T-helper 17 cell (primary cell): Measurements from ENCODE around the gene SPDYE17. TPM values are rescaled to one million over a fixed set of nuclear protein-coding genes. Genes with fewer than 3 reads are reported as not detected.
A peak's percentile ranks its signal among the peaks of the same experiment; 100 is the strongest.
"Not testable (repeated sequence)": the region's sequence is repeated elsewhere in the genome, so short reads cannot be mapped to it uniquely, and the experiment has no call there.

ENCODE experiments used
- ATAC-seq: fragments of 150-1000 bp; cut with Tn5 transposase; 2 replicates; pipeline ENCODE4 v1.10.0; 2021; ENCODE audit warnings: mild to moderate bottlenecking, moderate library complexity
- DNase-seq, 3 donors: peaks; one replicate each; pipeline versions ENCODE4 v3.0.0 to v3.0.0-alpha.2; 2020 to 2021
- H3K9me3 ChIP-seq: one replicate; pipeline ENCODE4 v1.7.0; 2013; ENCODE audit warnings: low read length, mild to moderate bottlenecking; ENCODE audit not compliant: control insufficient read depth, poor library complexity, severe bottlenecking
- H3K27ac Mint-ChIP-seq: one replicate; pipeline ENCODE4 v1.8.0; 2022; ENCODE audit warnings: mild to moderate bottlenecking, moderate library complexity, mixed read lengths
- H3K27me3 Mint-ChIP-seq: one replicate; pipeline ENCODE4 v1.8.0; 2022; ENCODE audit warnings: mixed read lengths
- H3K36me3 Mint-ChIP-seq: one replicate; pipeline ENCODE4 v1.8.0; 2022; ENCODE audit warnings: low read depth, mixed read lengths
- H3K4me1 Mint-ChIP-seq: one replicate; pipeline ENCODE4 v1.8.0; 2022; ENCODE audit warnings: mild to moderate bottlenecking, mixed read lengths
- H3K4me3 Mint-ChIP-seq: one replicate; pipeline ENCODE4 v1.8.0; 2022; ENCODE audit warnings: mild to moderate bottlenecking, moderate library complexity, mixed read lengths
- total RNA-seq, 4 donors: library from RNA in 2 of 4; stranded (reverse) in 2 of 4; gene quantifications; one replicate each; pipeline ENCODE4 v1.2.3 and lab custom pipeline; 2022 to 2026

The SPDYE17 gene
- total RNA-seq, 2 donors from 2014 or later: not detected

DNA sequence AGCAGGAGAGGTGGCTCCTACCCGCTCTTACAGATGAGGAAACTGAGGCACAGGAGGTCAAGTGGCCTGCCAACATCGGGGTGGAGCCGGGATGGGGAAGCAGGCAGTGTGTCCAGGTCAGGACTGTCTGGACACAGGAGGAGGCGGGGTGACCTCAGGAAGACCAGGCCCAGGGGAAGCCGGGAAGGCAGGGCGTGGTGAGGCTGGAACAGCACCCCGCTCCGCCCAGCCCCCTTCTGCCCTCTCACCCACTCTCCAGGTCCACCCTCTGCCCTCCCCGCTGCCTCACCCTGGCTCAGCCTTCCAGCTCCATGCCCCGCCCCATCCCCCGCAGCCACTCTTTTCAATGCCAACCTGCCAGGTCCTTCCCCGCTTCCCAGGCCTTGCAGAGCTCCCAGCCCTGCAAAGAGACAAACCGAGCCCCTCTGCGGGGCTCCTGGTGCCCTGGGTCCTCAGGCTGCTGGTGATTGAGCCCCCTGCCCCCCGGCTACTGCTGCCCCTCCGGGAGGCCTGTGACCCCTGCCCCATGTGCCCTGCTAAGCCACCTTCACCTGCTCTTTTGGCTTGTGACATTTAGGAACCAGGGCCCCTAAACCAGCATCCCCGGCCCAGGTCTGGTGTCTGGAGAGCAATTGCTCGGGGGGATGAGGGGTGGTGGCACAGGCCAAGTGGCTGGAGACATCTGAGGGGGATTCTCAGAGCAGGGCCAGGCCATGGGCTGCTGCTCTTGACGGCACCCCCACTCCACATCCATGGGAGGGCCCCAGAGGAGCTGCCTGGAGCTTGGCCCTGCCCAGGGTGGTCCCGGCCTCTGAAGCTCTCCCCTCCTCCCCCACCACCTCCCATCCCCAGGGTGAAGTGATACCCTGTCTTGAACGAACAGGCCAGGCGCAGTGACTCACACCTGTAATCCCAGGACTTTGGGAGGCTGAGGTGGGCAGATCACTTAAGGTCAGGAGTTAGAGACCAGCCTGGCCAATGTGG, 25.7 kb downstream of the SPDYE17 start:
- not testable (repeated sequence) for H3K9me3 ChIP-seq, H3K4me3 Mint-ChIP-seq, ATAC-seq, H3K27ac Mint-ChIP-seq, H3K4me1 Mint-ChIP-seq, DNase-seq, H3K36me3 Mint-ChIP-seq, H3K27me3 Mint-ChIP-seq

DNA sequence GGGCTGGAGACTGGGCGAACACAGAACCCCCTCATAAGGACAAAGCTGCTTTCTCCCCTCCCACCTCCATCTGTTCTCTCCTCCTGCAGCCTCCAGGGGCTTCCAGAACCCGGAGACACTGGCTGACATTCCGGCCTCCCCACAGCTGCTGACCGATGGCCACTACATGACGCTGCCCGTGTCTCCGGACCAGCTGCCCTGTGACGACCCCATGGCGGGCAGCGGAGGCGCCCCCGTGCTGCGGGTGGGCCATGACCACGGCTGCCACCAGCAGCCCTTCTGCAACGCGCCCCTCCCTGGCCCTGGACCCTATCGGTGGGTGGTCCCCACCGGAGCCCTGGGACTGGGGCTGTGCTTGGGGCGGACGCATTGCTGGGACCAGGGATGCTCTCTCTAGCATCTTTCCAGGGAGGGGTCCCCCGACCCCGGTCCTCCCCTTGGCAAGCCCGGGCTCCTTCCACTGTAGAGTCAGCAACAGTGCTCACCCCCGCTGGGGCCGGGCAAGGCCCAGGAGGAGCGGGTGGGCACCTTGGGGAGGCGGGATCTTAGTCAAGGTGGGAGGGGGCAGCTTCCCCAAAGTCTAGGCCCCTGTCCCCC, 26.6 kb downstream of the SPDYE17 start:
- H3K9me3 ChIP-seq, H3K4me3 Mint-ChIP-seq, ATAC-seq, H3K27me3 Mint-ChIP-seq, H3K36me3 Mint-ChIP-seq, H3K27ac Mint-ChIP-seq, H3K4me1 Mint-ChIP-seq, DNase-seq: not testable (repeated sequence)

DNA sequence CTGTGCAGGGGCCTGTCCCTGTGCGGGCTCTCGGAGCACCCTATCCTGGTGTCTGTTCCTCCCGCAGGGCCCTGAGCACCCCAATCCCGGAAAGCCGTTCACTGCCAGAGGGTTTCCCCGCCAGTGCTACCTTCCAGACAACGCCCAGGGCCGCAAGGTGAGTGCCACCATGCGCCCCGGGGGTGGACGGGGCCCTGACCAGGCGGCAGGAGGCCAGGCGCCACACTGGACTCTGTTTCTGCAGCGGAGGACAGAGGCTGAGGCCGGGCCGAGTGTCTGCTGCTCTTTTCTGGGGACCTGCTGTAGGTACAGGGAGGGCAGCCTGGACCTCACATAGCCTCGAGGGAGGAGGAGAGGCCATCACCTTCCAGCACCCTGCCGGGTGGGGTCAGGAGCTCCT, 28.0 kb downstream of the SPDYE17 start:
- H3K36me3 Mint-ChIP-seq, H3K4me1 Mint-ChIP-seq, DNase-seq, H3K9me3 ChIP-seq, H3K4me3 Mint-ChIP-seq, H3K27ac Mint-ChIP-seq, ATAC-seq, H3K27me3 Mint-ChIP-seq: not testable (repeated sequence)

DNA sequence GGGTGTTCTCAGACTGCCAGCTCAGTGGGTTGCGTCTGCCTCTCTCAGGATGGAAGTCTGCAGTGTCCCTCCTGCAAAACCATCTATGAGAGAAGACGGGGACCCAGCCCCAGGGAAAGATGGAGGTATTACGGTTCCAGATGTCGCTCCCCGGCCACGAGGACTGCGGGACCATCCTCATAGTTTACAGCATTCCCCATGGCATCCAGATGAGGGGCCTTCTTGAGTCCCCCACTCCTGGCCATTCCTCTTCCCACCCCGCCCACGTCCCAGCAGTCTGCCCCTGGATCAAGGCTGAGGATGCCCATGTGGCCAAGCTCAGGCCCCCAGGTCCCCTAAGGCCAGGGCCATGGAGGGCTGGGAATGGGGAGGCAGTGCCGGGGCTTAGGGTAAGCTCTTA, 28.9 kb downstream of the SPDYE17 start:
- H3K4me3 Mint-ChIP-seq, H3K4me1 Mint-ChIP-seq, DNase-seq, H3K9me3 ChIP-seq, ATAC-seq, H3K27ac Mint-ChIP-seq, H3K36me3 Mint-ChIP-seq, H3K27me3 Mint-ChIP-seq: not testable (repeated sequence)

DNA sequence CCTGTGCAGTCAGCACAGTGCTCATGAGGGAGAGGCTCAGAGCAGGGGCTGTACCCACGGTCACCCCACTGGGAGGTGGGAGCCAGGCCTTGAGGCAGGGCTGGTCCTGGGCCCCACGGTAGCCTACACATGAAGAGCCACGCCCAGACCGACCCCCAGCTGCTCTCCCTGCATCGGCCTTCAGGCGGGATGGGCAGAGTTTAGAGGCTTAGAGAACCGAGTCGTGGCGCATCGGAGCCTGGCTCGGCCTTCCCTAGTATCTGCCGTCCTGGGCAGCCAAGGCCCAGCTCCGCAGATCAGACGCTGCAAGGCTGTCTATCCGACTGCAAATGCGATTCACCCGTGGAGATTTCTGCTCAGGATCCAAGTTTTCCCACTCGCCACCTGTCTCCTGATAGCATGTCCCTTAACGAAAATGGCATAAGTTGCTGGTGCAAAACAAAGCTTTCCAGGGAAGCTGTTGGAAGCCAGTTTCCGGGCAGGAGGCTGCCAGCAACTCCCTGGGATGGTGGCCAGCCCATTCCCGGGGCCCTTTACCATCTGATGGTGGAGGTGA, 29.4 kb downstream of the SPDYE17 start:
- H3K27ac Mint-ChIP-seq, H3K36me3 Mint-ChIP-seq, ATAC-seq, H3K4me1 Mint-ChIP-seq, H3K4me3 Mint-ChIP-seq, H3K9me3 ChIP-seq, DNase-seq, H3K27me3 Mint-ChIP-seq: not testable (repeated sequence)

DNA sequence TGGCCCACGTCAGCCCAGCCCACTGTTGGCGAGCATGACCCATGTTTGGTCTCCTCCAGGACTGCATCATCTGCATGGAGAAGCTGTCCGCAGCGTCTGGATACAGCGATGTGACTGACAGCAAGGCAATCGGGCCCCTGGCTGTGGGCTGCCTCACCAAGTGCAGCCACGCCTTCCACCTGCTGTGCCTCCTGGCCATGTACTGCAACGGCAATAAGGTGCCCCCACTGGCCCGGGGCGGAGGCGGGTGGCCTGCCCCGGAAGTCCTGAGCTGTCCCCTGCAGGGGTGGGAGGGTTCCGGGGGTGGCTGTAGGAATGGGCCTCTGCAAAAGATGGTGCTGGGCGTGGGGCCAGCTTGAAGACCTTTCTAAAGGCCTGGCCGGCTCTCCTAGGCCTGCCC, 30.1 kb downstream of the SPDYE17 start:
- H3K4me1 Mint-ChIP-seq, H3K9me3 ChIP-seq, H3K27me3 Mint-ChIP-seq, H3K27ac Mint-ChIP-seq, H3K36me3 Mint-ChIP-seq, DNase-seq, ATAC-seq, H3K4me3 Mint-ChIP-seq: not testable (repeated sequence)

DNA sequence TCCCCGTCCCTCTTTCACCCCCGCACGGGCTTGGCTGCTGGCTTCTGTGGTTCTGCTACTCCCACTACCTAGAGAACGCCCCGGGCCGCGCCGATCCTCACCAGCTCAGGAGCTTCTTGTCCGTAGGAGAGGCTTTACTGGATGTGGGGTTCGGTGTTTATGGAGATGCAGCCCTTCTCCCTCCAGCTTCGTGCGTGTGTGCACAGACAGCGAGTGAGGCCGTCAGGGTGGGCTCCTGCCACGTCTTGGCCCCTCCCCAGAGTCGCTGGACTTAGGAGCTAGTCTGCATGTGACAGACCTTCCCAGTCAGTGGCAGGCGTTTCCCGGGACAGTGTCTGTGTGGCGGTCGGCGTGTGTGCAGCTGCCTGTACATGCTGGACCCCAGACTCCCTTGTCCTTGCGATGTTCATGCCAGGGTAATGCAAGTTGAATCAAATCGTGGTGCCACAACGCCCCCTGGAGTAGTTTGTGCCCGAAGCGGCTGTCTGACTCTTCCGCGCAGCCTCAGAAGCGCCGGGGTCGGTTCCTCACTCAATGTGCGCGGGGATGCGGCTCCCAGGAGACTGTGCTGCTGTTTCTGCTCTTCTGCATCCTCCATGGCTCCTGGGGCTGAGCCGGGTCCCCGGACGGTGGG, 32.6 kb downstream of the SPDYE17 start:
- not testable (repeated sequence) for H3K27me3 Mint-ChIP-seq, H3K27ac Mint-ChIP-seq, H3K9me3 ChIP-seq, H3K4me3 Mint-ChIP-seq, ATAC-seq, H3K36me3 Mint-ChIP-seq, H3K4me1 Mint-ChIP-seq, DNase-seq

DNA sequence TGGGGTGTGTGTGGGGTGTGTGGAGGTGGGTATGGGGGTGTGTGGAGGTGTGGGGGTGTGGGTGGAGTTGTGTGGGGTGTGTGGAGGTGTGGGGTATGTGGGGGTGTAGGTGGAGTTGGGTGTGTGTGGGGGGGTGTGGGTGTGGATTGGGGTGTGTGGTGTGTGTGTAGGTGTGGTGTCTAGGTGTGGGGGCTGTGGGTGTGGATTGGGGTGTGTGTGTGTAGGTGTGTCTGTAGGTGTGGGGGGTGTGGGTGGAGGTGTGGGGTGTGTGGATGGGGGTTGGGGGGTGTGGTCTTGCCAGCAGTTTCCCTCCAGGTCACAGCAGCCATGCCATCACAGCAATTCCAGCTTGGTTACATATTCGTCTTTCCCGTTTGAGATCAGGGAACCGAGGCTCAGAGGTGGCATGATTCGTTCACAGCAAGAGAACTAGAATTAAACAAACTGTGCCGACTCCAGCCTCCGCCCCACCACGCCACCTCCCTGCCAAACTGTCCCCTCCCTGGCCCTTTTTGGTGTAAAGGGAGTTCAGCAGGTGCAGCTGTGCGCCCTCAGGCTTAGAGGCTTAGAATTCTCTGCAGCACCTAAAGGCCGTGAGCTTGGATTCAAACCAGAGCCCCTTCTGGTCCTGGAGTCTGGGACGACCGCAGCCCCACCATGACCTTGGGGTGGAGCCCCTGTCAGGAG, 33.3 kb downstream of the SPDYE17 start:
- peak; percentile 51 for ATAC-seq
- peak overlapping the region; percentile 19 for H3K4me3 Mint-ChIP-seq
- not testable (repeated sequence) for H3K9me3 ChIP-seq, DNase-seq, H3K36me3 Mint-ChIP-seq, H3K4me1 Mint-ChIP-seq, H3K27ac Mint-ChIP-seq, H3K27me3 Mint-ChIP-seq

DNA sequence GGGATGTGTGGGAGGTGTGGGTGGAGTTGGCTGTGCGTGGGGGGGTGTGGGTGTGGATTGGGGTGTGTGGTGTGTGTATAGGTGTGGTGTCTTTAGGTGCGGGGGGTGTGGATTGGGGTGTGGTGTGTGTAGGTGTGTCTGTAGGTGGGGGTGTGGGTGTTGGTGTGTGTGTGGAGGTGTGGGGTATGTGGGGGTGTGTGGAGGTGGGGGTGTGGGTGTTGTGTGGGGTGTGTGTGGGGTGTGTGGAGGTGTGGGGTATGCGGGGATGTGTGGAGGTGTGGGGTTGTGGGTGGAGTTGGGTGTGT, 33.9 kb downstream of the SPDYE17 start:
- H3K4me1 Mint-ChIP-seq: no peaks in the 10 kb centered on the region
- H3K9me3 ChIP-seq: no peaks in the 10 kb centered on the region
- H3K27me3 Mint-ChIP-seq: no peaks in the 10 kb centered on the region
- H3K36me3 Mint-ChIP-seq: no peaks in the 10 kb centered on the region
- ATAC-seq (no peak), DNase-seq (no peak)
- no peak overlapping the region for H3K27ac Mint-ChIP-seq
- H3K4me3 Mint-ChIP-seq: no peak overlapping the region

DNA sequence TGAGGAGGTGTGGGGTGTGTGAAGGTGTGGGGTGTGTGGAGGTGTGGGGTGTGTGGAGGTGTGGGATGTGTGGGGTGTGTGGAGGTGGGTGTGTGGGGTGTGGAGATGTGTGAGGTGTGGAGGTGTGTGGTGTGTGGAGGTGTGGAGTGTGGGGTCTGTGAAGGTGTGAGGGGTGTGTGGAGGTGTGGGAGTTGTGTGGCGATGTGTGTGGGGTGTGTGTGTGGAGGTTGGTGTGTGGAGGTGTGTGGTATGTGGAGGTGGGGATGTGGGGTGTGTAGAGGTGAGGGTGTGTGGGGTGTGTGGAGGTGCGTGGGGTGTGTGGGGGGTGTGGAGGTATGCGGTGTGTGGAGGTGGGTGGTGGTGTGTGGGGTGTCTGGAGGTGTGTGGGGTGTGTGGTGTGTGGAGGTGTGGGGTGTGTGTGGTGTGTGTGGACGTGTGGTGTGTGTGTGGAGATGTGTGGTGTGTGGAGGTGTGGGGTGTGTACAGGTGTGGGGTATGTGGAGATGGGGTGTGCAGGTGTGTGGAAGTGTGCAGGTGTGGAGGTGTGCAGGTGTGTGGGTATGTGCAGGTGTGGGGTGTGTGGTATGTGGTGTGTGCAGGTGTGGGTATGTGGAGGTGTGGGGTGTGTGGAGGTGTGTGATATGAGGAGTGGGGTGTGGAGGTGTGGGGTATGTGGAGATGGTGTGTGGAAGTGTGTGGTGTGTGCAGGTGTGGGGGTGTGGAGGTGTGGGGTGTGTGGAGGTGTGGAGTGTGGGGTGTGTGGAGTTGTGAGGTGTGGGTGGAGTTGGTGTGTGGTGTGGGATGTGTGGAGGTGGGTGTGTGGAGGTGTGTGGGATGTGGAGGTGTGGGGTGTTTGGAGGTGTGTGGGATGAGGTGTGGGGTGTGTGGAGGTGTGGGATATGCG, 34.5 kb downstream of the SPDYE17 start:
- no peaks in the 10 kb centered on the region for H3K27me3 Mint-ChIP-seq
- no peaks in the 10 kb centered on the region for H3K9me3 ChIP-seq
- no peaks in the 10 kb centered on the region for H3K36me3 Mint-ChIP-seq
- DNase-seq (no peak), ATAC-seq (peak; percentile 12)
- no peaks in the 10 kb centered on the region for H3K4me1 Mint-ChIP-seq
- H3K27ac Mint-ChIP-seq: no peak overlapping the region
- H3K4me3 Mint-ChIP-seq: no peak overlapping the region

DNA sequence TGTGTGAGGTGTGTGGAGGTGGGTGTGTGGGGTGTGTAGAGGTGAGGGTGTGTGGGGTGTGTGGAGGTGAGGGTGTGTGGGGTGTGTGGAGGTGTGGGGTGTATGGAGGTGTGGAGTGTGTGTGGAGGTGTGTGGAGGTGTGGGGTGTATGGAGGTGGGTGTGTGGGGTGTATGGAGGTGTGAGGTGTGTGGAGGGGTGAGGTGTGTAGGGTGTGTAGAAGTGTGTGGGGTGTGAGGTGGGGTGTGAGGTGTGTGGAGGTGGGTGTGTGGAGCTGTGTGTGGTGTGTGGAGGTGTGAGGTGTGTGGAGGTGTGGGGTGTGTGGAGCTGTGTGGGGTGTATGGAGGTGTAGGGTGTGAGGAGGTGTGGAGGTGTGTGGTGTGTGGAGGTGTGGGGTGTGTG, 35.2 kb downstream of the SPDYE17 start:
- H3K4me1 Mint-ChIP-seq, DNase-seq, H3K4me3 Mint-ChIP-seq, H3K36me3 Mint-ChIP-seq, H3K27me3 Mint-ChIP-seq, H3K27ac Mint-ChIP-seq, H3K9me3 ChIP-seq: not testable (repeated sequence)
- ATAC-seq: peak; percentile 24

DNA sequence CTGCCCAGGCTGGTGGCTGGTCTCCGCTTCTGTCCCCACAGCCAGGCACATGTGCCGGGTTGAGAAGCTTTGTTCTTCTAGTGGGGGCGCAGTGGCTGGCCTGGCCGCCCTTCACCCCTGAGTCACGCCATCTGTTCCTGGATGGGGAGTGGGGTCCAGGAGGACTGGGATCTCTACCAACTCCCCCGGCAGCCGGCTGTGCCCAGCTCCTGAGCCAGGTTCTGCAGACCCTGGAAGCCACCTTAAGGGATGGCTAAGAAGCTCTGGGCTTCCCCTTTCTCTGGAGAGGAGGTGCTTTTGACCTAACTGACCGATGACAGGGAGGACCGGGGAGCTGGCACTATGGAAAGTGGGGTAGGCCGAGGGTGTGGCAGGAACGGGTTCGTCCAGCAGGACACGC, 37.9 kb downstream of the SPDYE17 start:
- H3K4me1 Mint-ChIP-seq, H3K4me3 Mint-ChIP-seq, ATAC-seq, H3K27me3 Mint-ChIP-seq, H3K9me3 ChIP-seq, DNase-seq, H3K27ac Mint-ChIP-seq, H3K36me3 Mint-ChIP-seq: not testable (repeated sequence)
